HCT116 (cell line): ENCODE data around the gene IPO13. TPM values are rescaled to one million over a fixed set of nuclear protein-coding genes. Genes with fewer than 3 reads are reported as not detected.

Source experiments
- ATAC-seq: fragments of 200-7000 bp; cut with Tn5 transposase; 2 replicates; pipeline ENCODE4 v1.9.1; 2020; ENCODE audit warnings: mild to moderate bottlenecking, moderate library complexity
- BruUV-seq: library from RNA; stranded (reverse); fragments of 400-500 nt; replicated peaks from 2 replicates; lab custom pipeline; 2021; lab: Mats Ljungman, UMichigan
- CTCF ChIA-PET: fragments of 300-600 bp; sonication (Branson Sonifier 250); formaldehyde crosslinking; loops from one replicate; lab custom pipeline; 2021; ENCODE audit warnings: antibody characterized with exemption; lab: Charles Lee
- POLR2A ChIA-PET: fragments of 300-600, 350-600 bp; sonication (Branson Sonifier 250); formaldehyde crosslinking; loops from one replicate; lab custom pipeline; 2021; ENCODE audit warnings: antibody characterized with exemption; lab: Charles Lee
- RAD21 ChIA-PET, 2 experiments: fragments of 300-600 bp; sonication (Branson Sonifier 250); formaldehyde crosslinking; loops; one replicate each; lab custom pipeline; 2023; ENCODE audit warnings: low total read pairs in 2 of 2; ENCODE audit not compliant: uncharacterized antibody in 2 of 2, unreplicated experiment in 2 of 2, low non-redundant PET in 1 of 2; lab: Charles Lee
- DNase-seq: peaks from one replicate; pipeline ENCODE4 v3.0.0-alpha.2; 2010; ENCODE audit warnings: low read depth, low spot score
- H2AFZ ChIP-seq: fragments of 200-600 bp; shearing (Covaris generic), sonication (generic); 2 replicates; pipeline ENCODE4 v1.6.1; 2017; ENCODE audit warnings: low read depth, mixed run types, mixed read lengths, antibody characterized with exemption, low read length; ENCODE audit not compliant: poor library complexity, severe bottlenecking
- H3K27ac ChIP-seq: 2 replicates; pipeline ENCODE4 v1.5.1; 2012; ENCODE audit warnings: low read depth, low read length
- H3K27me3 ChIP-seq: fragments of 200-600 bp; sonication (generic); 2 replicates; pipeline ENCODE4 v1.6.1; 2016; ENCODE audit warnings: mixed run types, low read length, mixed read lengths; ENCODE audit not compliant: insufficient read depth
- H3K36me3 ChIP-seq, 2 experiments: fragments of 200-500 bp in 1 of 2; fragments of 200-600 bp in 1 of 2; sonication (Bioruptor generic) in 1 of 2; sonication (generic) in 1 of 2; 2 replicates each; pipeline versions ENCODE4 v1.5.1 to v1.6.1; 2014 to 2016; ENCODE audit warnings: low read length in 2 of 2, inconsistent platforms in 1 of 2, mixed read lengths in 1 of 2, mixed run types in 1 of 2; ENCODE audit not compliant: insufficient read depth in 2 of 2, control insufficient read depth in 1 of 2
- H3K4me1 ChIP-seq, 2 experiments: fragments of 200-600 bp in 1 of 2; sonication (generic) in 1 of 2; 2 replicates each; pipeline versions ENCODE4 v1.5.1 to v1.6.1; 2012 to 2017; ENCODE audit warnings: low read length in 2 of 2, inconsistent platforms in 1 of 2, mild to moderate bottlenecking in 1 of 2, mixed read lengths in 1 of 2, mixed run types in 1 of 2, moderate library complexity in 1 of 2; ENCODE audit not compliant: insufficient read depth in 2 of 2, control insufficient read depth in 1 of 2
- H3K4me2 ChIP-seq: fragments of 200-600 bp; sonication (generic); 2 replicates; pipeline ENCODE4 v1.6.1; 2017; ENCODE audit warnings: mixed run types, low read length, mixed read lengths
- H3K4me3 ChIP-seq, 2 experiments: fragments of 200-600 bp in 1 of 2; sonication (generic) in 1 of 2; replicated peaks in 1 of 2; 2 replicates each; pipeline ENCODE4 v1.5.1; 2011 to 2016; ENCODE audit warnings: low read length in 2 of 2, control low read depth in 1 of 2, low read depth in 1 of 2, mild to moderate bottlenecking in 1 of 2, mixed read lengths in 1 of 2, mixed run types in 1 of 2
- H3K79me2 ChIP-seq: fragments of 200-600 bp; sonication (generic); 2 replicates; pipeline ENCODE4 v1.6.1; 2017; ENCODE audit warnings: mild to moderate bottlenecking, mixed run types, low read length, moderate library complexity, mixed read lengths; ENCODE audit not compliant: insufficient read depth
- H3K9ac ChIP-seq: fragments of 200-600 bp; sonication (generic); 2 replicates; pipeline ENCODE4 v1.6.1; 2016; ENCODE audit warnings: low read length, mixed read lengths
- H3K9me2 ChIP-seq: fragments of 200-600 bp; sonication (generic), shearing (Covaris generic); 2 replicates; pipeline ENCODE4 v1.6.1; 2017; ENCODE audit warnings: mixed run types, mild to moderate bottlenecking, moderate library complexity; ENCODE audit not compliant: insufficient read depth
- H3K9me3 ChIP-seq, 2 experiments: fragments of 200-500 bp in 1 of 2; fragments of 200-600 bp in 1 of 2; sonication (Bioruptor generic) in 1 of 2; sonication (generic) in 1 of 2; 2 replicates each; pipeline ENCODE4 v1.6.1; 2014 to 2017; ENCODE audit warnings: low read length in 2 of 2, mixed read lengths in 2 of 2, inconsistent platforms in 1 of 2, low read depth in 1 of 2, mild to moderate bottlenecking in 1 of 2, mixed run types in 1 of 2, moderate library complexity in 1 of 2; ENCODE audit not compliant: control insufficient read depth in 1 of 2, insufficient read depth in 1 of 2
- H4K20me1 ChIP-seq: fragments of 200-600 bp; sonication (generic), shearing (Covaris generic); 2 replicates; pipeline ENCODE4 v1.6.1; 2017; ENCODE audit warnings: mixed run types, mild to moderate bottlenecking, moderate library complexity; ENCODE audit not compliant: insufficient read depth
- FOSL1 ChIP-seq: IDR thresholded peaks from 2 replicates; pipeline ENCODE4 v1.6.1; 2012; ENCODE audit warnings: low read depth
- POLR2AphosphoS5 ChIP-seq: IDR thresholded peaks from 2 replicates; pipeline ENCODE4 v1.6.1; 2011; ENCODE audit warnings: mild to moderate bottlenecking, low read depth, low read length, moderate library complexity
- RAD21 ChIP-seq: IDR thresholded peaks from 2 replicates; pipeline ENCODE4 v1.6.1; 2012; ENCODE audit warnings: low read depth, mild to moderate bottlenecking
- YY1 ChIP-seq: IDR thresholded peaks from 2 replicates; pipeline ENCODE4 v1.6.1; 2011; ENCODE audit warnings: low read length, low read depth, moderate library complexity, mild to moderate bottlenecking; ENCODE audit not compliant: insufficient replicate concordance; ENCODE audit errors: extremely low read depth
- ZFX ChIP-seq: fragments of 450-650 bp; IDR thresholded peaks from 2 replicates; pipeline ENCODE4 v1.6.1; 2017
- intact Hi-C: fragments of 100-400 bp; cut with micrococcal nuclease; formaldehyde crosslinking; loops from 2 replicates; pipeline ENCODE4 v1.10.0; 2022
- total RNA-seq: library from RNA; stranded (reverse); gene quantifications from one replicate; pipeline ENCODE4 v1.2.1, GENCODE V29; 2021; ENCODE audit not compliant: unreplicated experiment
- TF ChIP-seq, protein P1 (sequence below), 3 experiments: fragments of 200-600 bp in 1 of 3; sonication (generic) in 1 of 3; IDR thresholded peaks in 2 of 3; conservative IDR thresholded peaks in 1 of 3; 2 replicates each; pipeline ENCODE4 v1.5.1; 2012 to 2017; ENCODE audit warnings: low read depth in 2 of 3, low read length in 2 of 3, antibody characterized with exemption in 1 of 3, borderline replicate concordance in 1 of 3, control low read depth in 1 of 3, mild to moderate bottlenecking in 1 of 3, mixed read lengths in 1 of 3, mixed run types in 1 of 3, moderate library complexity in 1 of 3; ENCODE audit not compliant: insufficient read depth in 1 of 3

IPO13 gene
- total RNA-seq, 1 experiment from 2014 or later: 18.7 TPM

DNA sequence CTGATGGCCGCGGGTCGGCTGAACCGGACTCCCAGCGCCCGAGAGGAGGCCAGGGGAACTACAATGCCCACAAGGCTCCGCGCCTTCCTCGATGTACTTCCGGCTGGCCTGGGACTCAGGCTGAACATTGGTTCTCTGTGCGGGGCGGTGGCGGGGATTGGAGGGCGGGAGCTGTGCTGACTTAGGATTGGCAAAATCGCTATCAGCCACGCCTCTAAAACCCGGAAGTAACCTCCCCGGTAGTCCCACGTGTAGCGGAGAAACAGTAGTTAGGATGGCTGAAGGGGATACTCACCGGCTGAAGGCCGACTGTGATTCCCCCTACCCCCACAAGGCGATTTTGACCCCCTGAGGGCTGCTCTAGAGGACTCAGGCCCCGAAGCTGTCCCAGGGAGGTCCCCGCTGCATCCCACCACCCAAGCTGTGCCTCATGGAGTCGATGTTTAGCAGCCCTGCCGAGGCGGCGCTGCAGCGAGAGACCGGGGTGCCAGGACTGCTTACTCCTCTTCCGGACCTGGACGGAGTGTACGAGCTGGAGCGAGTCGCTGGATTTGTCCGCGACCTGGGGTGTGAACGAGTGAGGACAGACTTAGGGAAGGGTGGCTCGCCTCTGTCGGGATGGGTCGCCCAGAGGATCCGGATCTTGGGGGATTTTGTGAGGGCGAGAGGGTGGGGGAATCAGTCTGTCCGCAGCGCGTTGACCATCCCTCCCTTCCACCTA is 23.2 kb downstream of the IPO13 start, which contains the start of gene DPH2:
DPH2 (plus strand) TSS at position 265 of the 721 bp plus-strand sequence; CDS start at position 431, 166 bp downstream.
- CTCF ChIA-PET: interaction anchor here (1.2 kb wide), 1 partner anchor 207 kb away, joined by 4 read pairs; no protein-coding TSS in a partner anchor
- no peaks in the 10 kb centered on the region for H4K20me1 ChIP-seq
- peaks cover 19% of the 10 kb centered on the region for H3K79me2 ChIP-seq
- no peaks in the 10 kb centered on the region for H3K9me3 ChIP-seq
- TSS peak; percentile 61 for BruUV-seq
- TF ChIP-seq FOSL1 (no peak), ZFX (peak; percentile 32; the same call in 1 of the 2 replicates), POLR2AphosphoS5 (peak; percentile 54), YY1 (peak; percentile 29), RAD21 (no peak)
- TF ChIP-seq, protein P1, sequence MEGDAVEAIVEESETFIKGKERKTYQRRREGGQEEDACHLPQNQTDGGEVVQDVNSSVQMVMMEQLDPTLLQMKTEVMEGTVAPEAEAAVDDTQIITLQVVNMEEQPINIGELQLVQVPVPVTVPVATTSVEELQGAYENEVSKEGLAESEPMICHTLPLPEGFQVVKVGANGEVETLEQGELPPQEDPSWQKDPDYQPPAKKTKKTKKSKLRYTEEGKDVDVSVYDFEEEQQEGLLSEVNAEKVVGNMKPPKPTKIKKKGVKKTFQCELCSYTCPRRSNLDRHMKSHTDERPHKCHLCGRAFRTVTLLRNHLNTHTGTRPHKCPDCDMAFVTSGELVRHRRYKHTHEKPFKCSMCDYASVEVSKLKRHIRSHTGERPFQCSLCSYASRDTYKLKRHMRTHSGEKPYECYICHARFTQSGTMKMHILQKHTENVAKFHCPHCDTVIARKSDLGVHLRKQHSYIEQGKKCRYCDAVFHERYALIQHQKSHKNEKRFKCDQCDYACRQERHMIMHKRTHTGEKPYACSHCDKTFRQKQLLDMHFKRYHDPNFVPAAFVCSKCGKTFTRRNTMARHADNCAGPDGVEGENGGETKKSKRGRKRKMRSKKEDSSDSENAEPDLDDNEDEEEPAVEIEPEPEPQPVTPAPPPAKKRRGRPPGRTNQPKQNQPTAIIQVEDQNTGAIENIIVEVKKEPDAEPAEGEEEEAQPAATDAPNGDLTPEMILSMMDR (IDR thresholded peaks at IDR 0.05 in 2 of 3, conservative IDR thresholded peaks at IDR 0.05 in 1 of 3; ENCODE audit: borderline replicate concordance in 1 of 3, insufficient read depth in 1 of 3, low read depth in 2 of 3, low read length in 2 of 3): 0 out of 6 replicates have a peak, but pooled peaks of 2 of the 3 experiments have one; percentile 4 to 12
- H3K36me3 ChIP-seq: peaks cover 9 to 29% of the 10 kb centered on the region in 2 experiments; a peak in 3 of 4 replicates
- peak within 1 kb of the TSS; percentile 85 for H3K9ac ChIP-seq
- peak within 1 kb of the TSS; percentile 60 for H3K27ac ChIP-seq
- peaks cover 10 to 30% of the 10 kb centered on the region in 2 experiments for H3K4me1 ChIP-seq
- DNase-seq (peak; percentile 94), ATAC-seq (peak; percentile 89)
- POLR2A ChIA-PET: interaction anchor here (1.0 to 1.1 kb wide), 2 partner anchors 14 to 35 kb away, joined by 3 read pairs; no protein-coding TSS in a partner anchor
- no peak within 1 kb of the TSS for H2AFZ ChIP-seq
- H3K4me3 ChIP-seq: peak within 1 kb of the TSS; percentile 94 to 99
- intact Hi-C loops: no loop called here
- RAD21 ChIA-PET: interaction anchor here in 1 of 2 experiments (1.0 kb wide), 1 partner anchor 22 kb away, joined by 3 read pairs; the partner anchor contains the start of gene CCDC24
- H3K27me3 ChIP-seq: no peaks in the 10 kb centered on the region
- no peaks in the 10 kb centered on the region for H3K9me2 ChIP-seq
- H3K4me2 ChIP-seq: peak within 1 kb of the TSS; percentile 93
